ENCODE results near the gene NPIPA1.
"Not testable (repeated sequence)": the region's sequence is repeated elsewhere in the genome, so short reads cannot be mapped to it uniquely, and the experiment has no call there.

Gene NPIPA1

GRCh38 chr16:14924359-14924758 is 12.9 kb upstream of the NPIPA1 start:
- no CpG with 5 or more reads among the region's 17 CpGs for WGBS (ENCODE audit: extremely low coverage, insufficient coverage, insufficient read length)
- not testable (repeated sequence) for H2BK5ac ChIP-seq (ENCODE audit: low read depth, low read length, poor library complexity); H3K4ac ChIP-seq (ENCODE audit: low read depth, low read length); H4K8ac ChIP-seq (ENCODE audit: low read depth, low read length); H3K4me3 ChIP-seq (ENCODE audit: low read depth, low read length); H3K4me1 ChIP-seq (ENCODE audit: control insufficient read depth in 1 of 2, insufficient read depth in 2 of 2, low read length in 2 of 2); H3K36me3 ChIP-seq (ENCODE audit: control insufficient read depth in 1 of 2, insufficient read depth in 2 of 2, low read length in 2 of 2); H3K4me2 ChIP-seq (ENCODE audit: low read length); H4K12ac ChIP-seq (ENCODE audit: low read depth, low read length); H3K14ac ChIP-seq (ENCODE audit: low read length); H3K9me3 ChIP-seq (ENCODE audit: insufficient read depth, low read depth, low read length); H3K18ac ChIP-seq (ENCODE audit: low read length); H2AK5ac ChIP-seq (ENCODE audit: low read length); H2BK120ac ChIP-seq (ENCODE audit: insufficient read depth, low read length, poor library complexity); H3K79me2 ChIP-seq (ENCODE audit: control insufficient read depth, insufficient read depth, low read length, poor library complexity); H3K9ac ChIP-seq (ENCODE audit: low read length); H2BK12ac ChIP-seq (ENCODE audit: low read length); H3K27ac ChIP-seq (ENCODE audit: low read depth, low read length); H3K27me3 ChIP-seq (ENCODE audit: insufficient read depth, low read length); H2AFZ ChIP-seq (ENCODE audit: insufficient read depth, low read length, poor library complexity); H3K79me1 ChIP-seq (ENCODE audit: low read length); DNase-seq; H3K23ac ChIP-seq (ENCODE audit: low read length); H4K91ac ChIP-seq (ENCODE audit: low read depth, low read length)

GRCh38 chr16:14924982-14925381 is 12.3 kb upstream of the NPIPA1 start:
- not testable (repeated sequence) for H4K8ac ChIP-seq (ENCODE audit: low read depth, low read length); H3K23ac ChIP-seq (ENCODE audit: low read length); H4K91ac ChIP-seq (ENCODE audit: low read depth, low read length); H3K4ac ChIP-seq (ENCODE audit: low read depth, low read length); H3K36me3 ChIP-seq (ENCODE audit: control insufficient read depth in 1 of 2, insufficient read depth in 2 of 2, low read length in 2 of 2); H3K4me3 ChIP-seq (ENCODE audit: low read depth, low read length); H3K9ac ChIP-seq (ENCODE audit: low read length); H2BK12ac ChIP-seq (ENCODE audit: low read length); H3K27ac ChIP-seq (ENCODE audit: low read depth, low read length); H3K79me1 ChIP-seq (ENCODE audit: low read length); H2AFZ ChIP-seq (ENCODE audit: insufficient read depth, low read length, poor library complexity); H3K9me3 ChIP-seq (ENCODE audit: insufficient read depth, low read depth, low read length); H3K4me1 ChIP-seq (ENCODE audit: control insufficient read depth in 1 of 2, insufficient read depth in 2 of 2, low read length in 2 of 2); H3K18ac ChIP-seq (ENCODE audit: low read length); H2BK120ac ChIP-seq (ENCODE audit: insufficient read depth, low read length, poor library complexity); DNase-seq; H2BK5ac ChIP-seq (ENCODE audit: low read depth, low read length, poor library complexity); H3K27me3 ChIP-seq (ENCODE audit: insufficient read depth, low read length); H4K12ac ChIP-seq (ENCODE audit: low read depth, low read length); H2AK5ac ChIP-seq (ENCODE audit: low read length); H3K14ac ChIP-seq (ENCODE audit: low read length); H3K4me2 ChIP-seq (ENCODE audit: low read length); H3K79me2 ChIP-seq (ENCODE audit: control insufficient read depth, insufficient read depth, low read length, poor library complexity)
- WGBS (ENCODE audit: extremely low coverage, insufficient coverage, insufficient read length) = no CpG with 5 or more reads among the region's 18 CpGs

- WGBS (ENCODE audit: extremely low coverage, insufficient coverage, insufficient read length) = no CpG with 5 or more reads among the region's 31 CpGs
- not testable (repeated sequence) for H4K12ac ChIP-seq (ENCODE audit: low read depth, low read length)
Observed at GRCh38 chr16:14928064-14928714, 9.1 kb upstream of the NPIPA1 start.

GRCh38 chr16:14929176-14929575 is 8.1 kb upstream of the NPIPA1 start:
- H3K9me3 ChIP-seq (ENCODE audit: insufficient read depth, low read depth, low read length); H3K9ac ChIP-seq (ENCODE audit: low read length); H3K79me2 ChIP-seq (ENCODE audit: control insufficient read depth, insufficient read depth, low read length, poor library complexity); H3K14ac ChIP-seq (ENCODE audit: low read length); H3K4me3 ChIP-seq (ENCODE audit: low read depth, low read length); H3K4me2 ChIP-seq (ENCODE audit: low read length); H4K12ac ChIP-seq (ENCODE audit: low read depth, low read length); H2AFZ ChIP-seq (ENCODE audit: insufficient read depth, low read length, poor library complexity); H3K18ac ChIP-seq (ENCODE audit: low read length); H4K91ac ChIP-seq (ENCODE audit: low read depth, low read length); H3K4me1 ChIP-seq (ENCODE audit: control insufficient read depth in 1 of 2, insufficient read depth in 2 of 2, low read length in 2 of 2); H3K36me3 ChIP-seq (ENCODE audit: control insufficient read depth in 1 of 2, insufficient read depth in 2 of 2, low read length in 2 of 2); H3K4ac ChIP-seq (ENCODE audit: low read depth, low read length); H2BK12ac ChIP-seq (ENCODE audit: low read length); H3K27ac ChIP-seq (ENCODE audit: low read depth, low read length); H3K23ac ChIP-seq (ENCODE audit: low read length); H3K27me3 ChIP-seq (ENCODE audit: insufficient read depth, low read length); H2BK120ac ChIP-seq (ENCODE audit: insufficient read depth, low read length, poor library complexity); DNase-seq; H2BK5ac ChIP-seq (ENCODE audit: low read depth, low read length, poor library complexity); H2AK5ac ChIP-seq (ENCODE audit: low read length); H3K79me1 ChIP-seq (ENCODE audit: low read length); H4K8ac ChIP-seq (ENCODE audit: low read depth, low read length): not testable (repeated sequence)
- WGBS (ENCODE audit: extremely low coverage, insufficient coverage, insufficient read length) = no CpG with 5 or more reads among the region's 26 CpGs

More at GRCh38 chr16:14928064-14928714, 9.1 kb upstream of the NPIPA1 start:
- H3K4ac ChIP-seq (ENCODE audit: low read depth, low read length); H3K79me2 ChIP-seq (ENCODE audit: control insufficient read depth, insufficient read depth, low read length, poor library complexity); H3K4me2 ChIP-seq (ENCODE audit: low read length); H3K27me3 ChIP-seq (ENCODE audit: insufficient read depth, low read length); H4K8ac ChIP-seq (ENCODE audit: low read depth, low read length); H3K4me1 ChIP-seq (ENCODE audit: control insufficient read depth in 1 of 2, insufficient read depth in 2 of 2, low read length in 2 of 2); H3K9me3 ChIP-seq (ENCODE audit: insufficient read depth, low read depth, low read length); H2BK120ac ChIP-seq (ENCODE audit: insufficient read depth, low read length, poor library complexity); H3K14ac ChIP-seq (ENCODE audit: low read length); H3K79me1 ChIP-seq (ENCODE audit: low read length); H3K36me3 ChIP-seq (ENCODE audit: control insufficient read depth in 1 of 2, insufficient read depth in 2 of 2, low read length in 2 of 2); H3K9ac ChIP-seq (ENCODE audit: low read length); H2AK5ac ChIP-seq (ENCODE audit: low read length); H4K91ac ChIP-seq (ENCODE audit: low read depth, low read length); H2BK5ac ChIP-seq (ENCODE audit: low read depth, low read length, poor library complexity); H2BK12ac ChIP-seq (ENCODE audit: low read length); H3K27ac ChIP-seq (ENCODE audit: low read depth, low read length); H3K23ac ChIP-seq (ENCODE audit: low read length); H3K4me3 ChIP-seq (ENCODE audit: low read depth, low read length); H3K18ac ChIP-seq (ENCODE audit: low read length); H2AFZ ChIP-seq (ENCODE audit: insufficient read depth, low read length, poor library complexity): not testable (repeated sequence)
- DNase-seq = peak in 1 of 2 donors; percentile 0
